SKM-1 (cell line): ENCODE data around the gene SPG21.
"Not testable (repeated sequence)": the region's sequence is repeated elsewhere in the genome, so short reads cannot be mapped to it uniquely, and the experiment has no call there.

Experiments used
- DNase-seq: peaks from one replicate; lab custom pipeline; 2025; ENCODE audit not compliant: unreplicated experiment; lab: John Stamatoyannopoulos, UW

Gene SPG21

GRCh38 chr15:64989416-64990167 is at the start of gene SPG21:
Gene SPG21 (minus strand): TSS chr15:64989914. CDS start chr15:64983569, 6,345 bp downstream.
- peak; percentile 90 for DNase-seq

GRCh38 chr15:65038836-65039235 is 49.1 kb upstream of the SPG21 start:
- no peak for DNase-seq

GRCh38 chr15:65038428-65038827 is 48.7 kb upstream of the SPG21 start:
- DNase-seq: no peak

GRCh38 chr15:65037309-65037708 is 47.6 kb upstream of the SPG21 start:
- DNase-seq: no peak

GRCh38 chr15:65034719-65035118 is 45.0 kb upstream of the SPG21 start:
- no peak for DNase-seq

- DNase-seq: peak; percentile 67
Observed at GRCh38 chr15:65033659-65034269, 44.0 kb upstream of the SPG21 start.

GRCh38 chr15:65032801-65033537 is 43.3 kb upstream of the SPG21 start:
- peak; percentile 59 for DNase-seq

GRCh38 chr15:65029736-65030208 is 40.1 kb upstream of the SPG21 start:
- DNase-seq: no peak

GRCh38 chr15:65028921-65029735 is 39.4 kb upstream of the SPG21 start, which contains the start of gene MTFMT:
Gene MTFMT (minus strand): TSS chr15:65029639. CDS start chr15:65029613, 26 bp downstream.
- DNase-seq: peak; percentile 81

- DNase-seq: no peak
Observed at GRCh38 chr15:65028338-65028737, 38.6 kb upstream of the SPG21 start.

- DNase-seq: no peak
Observed at GRCh38 chr15:65027593-65027992, 37.9 kb upstream of the SPG21 start.

- no peak for DNase-seq
Observed at GRCh38 chr15:65026756-65027155, 37.0 kb upstream of the SPG21 start.

- DNase-seq: no peak
Observed at GRCh38 chr15:65021488-65021887, 31.8 kb upstream of the SPG21 start.

GRCh38 chr15:65020419-65020818 is 30.7 kb upstream of the SPG21 start:
- DNase-seq: no peak

GRCh38 chr15:65011198-65011597 is 21.5 kb upstream of the SPG21 start:
- not testable (repeated sequence) for DNase-seq

- peak; percentile 23 for DNase-seq
Observed at GRCh38 chr15:65008983-65009382, 19.3 kb upstream of the SPG21 start.

- no peak for DNase-seq
Observed at GRCh38 chr15:65006876-65007275, 17.2 kb upstream of the SPG21 start.

- DNase-seq: no peak
Observed at GRCh38 chr15:65004993-65005392, 15.3 kb upstream of the SPG21 start.

GRCh38 chr15:64997745-64998375 is 8.1 kb upstream of the SPG21 start:
- no peak for DNase-seq

GRCh38 chr15:64997066-64997465 is 7.4 kb upstream of the SPG21 start:
- DNase-seq: no peak
